Natural killer cell (primary cell): ENCODE results near the gene SPAG17. TPM values are rescaled to one million over a fixed set of nuclear protein-coding genes. Genes with fewer than 3 reads are reported as not detected.

Experiments
- ATAC-seq, 3 donors: fragments of 150-1000 bp in 2 of 3; fragments of 200-7000 bp in 1 of 3; cut with Tn5 transposase; 1 replicate in 1 of 3; 2 replicates in 2 of 3; pipeline ENCODE4 v1.10.0; 2021; ENCODE audit warnings: mild to moderate bottlenecking in 2 of 3, moderate library complexity in 2 of 3
- DNase-seq, 2 donors: peaks; one replicate each; pipeline versions ENCODE4 v3.0.0 to v3.0.0-alpha.2; 2013 to 2021; ENCODE audit warnings: mixed read lengths in 1 of 2
- H3K27ac ChIP-seq: one replicate; pipeline ENCODE4 v1.5.1; 2013; ENCODE audit warnings: mild to moderate bottlenecking, low read length
- H3K27me3 ChIP-seq: one replicate; pipeline ENCODE4 v1.6.1; 2013; ENCODE audit warnings: low read length; ENCODE audit not compliant: control insufficient read depth, insufficient read depth
- H3K36me3 ChIP-seq: one replicate; pipeline ENCODE4 v1.6.1; 2013; ENCODE audit warnings: low read length; ENCODE audit not compliant: control insufficient read depth, insufficient read depth
- H3K4me1 ChIP-seq: one replicate; pipeline ENCODE4 v1.6.1; 2013; ENCODE audit warnings: low read length; ENCODE audit not compliant: control insufficient read depth, insufficient read depth
- H3K4me3 ChIP-seq: one replicate; pipeline ENCODE4 v1.5.1; 2013; ENCODE audit warnings: low read length
- H3K9me3 ChIP-seq: one replicate; pipeline ENCODE4 v1.6.1; 2013; ENCODE audit warnings: low read length; ENCODE audit not compliant: control insufficient read depth, insufficient read depth
- H3K27ac Mint-ChIP-seq, 2 donors: one replicate each; pipeline ENCODE4 v1.8.0; 2022; ENCODE audit warnings: mild to moderate bottlenecking in 2 of 2, mixed read lengths in 2 of 2, moderate library complexity in 1 of 2
- H3K27me3 Mint-ChIP-seq, 2 donors: one replicate each; pipeline ENCODE4 v1.8.0; 2022; ENCODE audit warnings: low read depth in 2 of 2, mixed read lengths in 2 of 2
- H3K36me3 Mint-ChIP-seq: one replicate; pipeline ENCODE4 v1.8.0; 2022; ENCODE audit warnings: mixed read lengths
- H3K4me1 Mint-ChIP-seq, 2 donors: one replicate each; pipeline ENCODE4 v1.8.0; 2022; ENCODE audit warnings: mixed read lengths in 2 of 2
- H3K4me3 Mint-ChIP-seq: one replicate; pipeline ENCODE4 v1.8.0; 2022; ENCODE audit warnings: mild to moderate bottlenecking, moderate library complexity, mixed read lengths
- H3K9me3 Mint-ChIP-seq, 2 donors: one replicate each; pipeline ENCODE4 v1.8.0; 2022; ENCODE audit warnings: mixed read lengths in 2 of 2
- WGBS: methylation state at CpG from one replicate; pipeline ENCODE4 v1.1.7; 2013; ENCODE audit warnings: missing lambda C conversion rate; ENCODE audit not compliant: insufficient coverage; 5-methylcytosine and 5-hydroxymethylcytosine counted together
- intact Hi-C: fragments of 100-400 bp; cut with micrococcal nuclease; formaldehyde crosslinking; loops from one replicate; pipeline ENCODE4 v1.14.2; 2022
- total RNA-seq, 4 donors: library from RNA; stranded (reverse); fragments of 120-200 nt in 1 of 4; gene quantifications; one replicate each; pipeline versions ENCODE4 v1.2.3 to v1.2.4, GENCODE V29; 2013 to 2022
- TF ChIP-seq, protein P1 (sequence below): fragments of 200-600 bp; IDR thresholded peaks from one replicate; pipeline ENCODE4 v1.8.0; 2022; ENCODE audit warnings: antibody characterized with exemption

Gene SPAG17
- total RNA-seq, 3 donors from 2014 or later (not counting 1 experiment from before 2014, with no cell fraction given): not detected

DNA sequence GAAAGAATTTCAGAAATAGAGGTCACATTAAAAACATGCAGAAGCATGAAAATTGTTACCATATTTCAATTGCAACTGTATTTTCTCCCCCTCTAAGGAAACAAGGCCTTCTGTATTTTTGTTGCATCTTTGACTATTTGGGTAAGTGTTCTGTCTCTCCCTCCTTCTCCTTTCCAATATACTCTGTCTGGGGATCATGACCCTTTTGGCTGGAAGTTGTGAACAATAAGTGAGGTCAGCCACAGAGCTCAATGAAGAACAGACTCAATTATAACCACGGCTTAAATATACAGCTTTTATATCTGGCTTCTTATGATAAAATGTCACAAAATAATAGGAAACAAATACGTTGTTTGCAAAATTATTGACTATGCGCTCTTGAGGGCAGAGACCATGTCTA lies 47.1 kb downstream of the SPAG17 start:
- ATAC-seq (no peak), DNase-seq (no peak)
- H3K4me1 Mint-ChIP-seq: no peaks in the 10 kb centered on the region
- intact Hi-C loops: no loop called here
- TF ChIP-seq, protein P1, sequence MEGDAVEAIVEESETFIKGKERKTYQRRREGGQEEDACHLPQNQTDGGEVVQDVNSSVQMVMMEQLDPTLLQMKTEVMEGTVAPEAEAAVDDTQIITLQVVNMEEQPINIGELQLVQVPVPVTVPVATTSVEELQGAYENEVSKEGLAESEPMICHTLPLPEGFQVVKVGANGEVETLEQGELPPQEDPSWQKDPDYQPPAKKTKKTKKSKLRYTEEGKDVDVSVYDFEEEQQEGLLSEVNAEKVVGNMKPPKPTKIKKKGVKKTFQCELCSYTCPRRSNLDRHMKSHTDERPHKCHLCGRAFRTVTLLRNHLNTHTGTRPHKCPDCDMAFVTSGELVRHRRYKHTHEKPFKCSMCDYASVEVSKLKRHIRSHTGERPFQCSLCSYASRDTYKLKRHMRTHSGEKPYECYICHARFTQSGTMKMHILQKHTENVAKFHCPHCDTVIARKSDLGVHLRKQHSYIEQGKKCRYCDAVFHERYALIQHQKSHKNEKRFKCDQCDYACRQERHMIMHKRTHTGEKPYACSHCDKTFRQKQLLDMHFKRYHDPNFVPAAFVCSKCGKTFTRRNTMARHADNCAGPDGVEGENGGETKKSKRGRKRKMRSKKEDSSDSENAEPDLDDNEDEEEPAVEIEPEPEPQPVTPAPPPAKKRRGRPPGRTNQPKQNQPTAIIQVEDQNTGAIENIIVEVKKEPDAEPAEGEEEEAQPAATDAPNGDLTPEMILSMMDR: no peak
- no peaks in the 10 kb centered on the region for H3K36me3 Mint-ChIP-seq
- H3K9me3 ChIP-seq: no peaks in the 10 kb centered on the region
- H3K36me3 ChIP-seq: no peaks in the 10 kb centered on the region
- no peaks in the 10 kb centered on the region for H3K4me1 ChIP-seq
- WGBS: 100% methylated on average over 1 of the region's 3 CpGs
- H3K4me3 Mint-ChIP-seq: no peak overlapping the region
- H3K27me3 Mint-ChIP-seq: no peaks in the 10 kb centered on the region
- no peak overlapping the region for H3K4me3 ChIP-seq
- H3K27ac ChIP-seq: no peak overlapping the region
- H3K27ac Mint-ChIP-seq: no peak overlapping the region
- H3K27me3 ChIP-seq: no peaks in the 10 kb centered on the region
- H3K9me3 Mint-ChIP-seq: no peaks in the 10 kb centered on the region

DNA sequence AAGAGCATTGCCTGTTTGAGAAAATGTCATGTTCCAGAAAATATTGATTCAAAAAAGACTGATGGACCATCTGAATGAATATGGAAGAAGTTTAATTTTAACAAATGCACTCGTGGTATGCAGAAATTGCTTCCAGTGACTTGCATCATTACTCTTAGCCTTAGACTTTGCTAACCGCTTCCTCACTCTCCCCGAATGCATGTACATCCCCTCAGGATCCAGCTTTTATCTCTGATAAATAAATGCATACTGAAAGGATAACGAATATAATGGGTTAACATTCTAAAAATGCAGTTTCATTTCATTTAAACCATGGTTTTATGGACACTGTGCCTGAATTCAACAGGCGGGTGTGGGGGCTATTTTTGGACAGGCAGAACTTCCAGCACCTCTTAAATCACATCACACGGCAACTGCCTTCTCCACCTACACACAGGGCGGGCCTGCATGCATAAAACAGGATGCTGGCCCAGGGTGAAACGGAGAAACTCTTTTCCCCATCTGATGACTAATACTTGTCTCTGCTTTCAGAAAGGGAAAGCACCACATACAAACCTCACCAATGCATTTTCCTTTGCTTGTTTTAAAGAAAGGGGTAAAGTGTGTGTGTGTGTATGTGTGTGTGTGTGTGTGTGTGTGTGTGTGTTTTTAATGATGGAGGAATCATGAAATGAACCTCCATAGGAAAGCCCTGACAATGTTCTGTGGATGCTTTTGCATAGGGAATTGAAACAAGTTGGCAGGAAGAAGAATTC lies 48.7 kb downstream of the SPAG17 start:
- ATAC-seq: no peak
- Histone ChIP-seq H3K36me3 (no peaks in the 10 kb centered on the region), H3K9me3 (no peaks in the 10 kb centered on the region), H3K27ac (no peak overlapping the region), H3K4me3 (no peak overlapping the region), H3K27me3 (no peaks in the 10 kb centered on the region), H3K4me1 (no peaks in the 10 kb centered on the region)
- peaks cover under 1% of the 10 kb centered on the region in 2 donors for H3K9me3 Mint-ChIP-seq
- no peak for DNase-seq
- 23% methylated on average over 8 of the region's 8 CpGs for WGBS
- intact Hi-C loops: no loop called here
- no peaks in the 10 kb centered on the region for H3K4me1 Mint-ChIP-seq
- no peak overlapping the region for H3K27ac Mint-ChIP-seq
- no peak overlapping the region for H3K4me3 Mint-ChIP-seq
- H3K27me3 Mint-ChIP-seq: no peaks in the 10 kb centered on the region
- TF ChIP-seq, protein P1: no peak
- H3K36me3 Mint-ChIP-seq: no peaks in the 10 kb centered on the region

DNA sequence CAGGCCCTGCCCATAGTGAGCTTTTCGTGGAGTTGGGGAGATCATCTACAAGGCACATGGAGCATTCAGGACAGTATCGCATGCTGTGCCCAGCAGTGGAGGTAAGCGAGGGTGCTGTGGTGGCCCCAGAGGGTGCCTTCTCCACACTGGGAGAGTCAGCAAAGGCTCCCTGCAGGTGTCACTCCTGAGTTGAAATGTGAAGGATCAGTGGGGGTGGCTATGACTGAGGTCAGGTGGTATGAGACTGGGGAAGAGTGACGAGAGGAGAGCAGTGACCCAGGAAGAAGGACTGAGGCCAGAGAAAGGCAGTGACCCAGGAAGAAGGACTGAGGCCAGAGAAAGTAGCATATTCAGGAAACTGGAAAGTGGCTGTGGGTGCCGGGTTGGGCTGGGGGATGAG lies 53.0 kb downstream of the SPAG17 start:
- H3K4me3 ChIP-seq: no peak overlapping the region
- Mint-ChIP-seq H3K36me3 (no peaks in the 10 kb centered on the region), H3K27me3 (no peaks in the 10 kb centered on the region), H3K4me1 (no peaks in the 10 kb centered on the region), H3K27ac (no peak overlapping the region), H3K9me3 (peaks cover 8% of the 10 kb centered on the region in 2 donors), H3K4me3 (no peak overlapping the region)
- TF ChIP-seq, protein P1: no peak
- H3K4me1 ChIP-seq: no peaks in the 10 kb centered on the region
- H3K36me3 ChIP-seq: no peaks in the 10 kb centered on the region
- H3K27me3 ChIP-seq: no peaks in the 10 kb centered on the region
- H3K27ac ChIP-seq: no peak overlapping the region
- intact Hi-C loops: no loop called here
- no peak for ATAC-seq
- DNase-seq: no peak
- no peaks in the 10 kb centered on the region for H3K9me3 ChIP-seq
- WGBS: 89% methylated on average over 5 of the region's 5 CpGs

DNA sequence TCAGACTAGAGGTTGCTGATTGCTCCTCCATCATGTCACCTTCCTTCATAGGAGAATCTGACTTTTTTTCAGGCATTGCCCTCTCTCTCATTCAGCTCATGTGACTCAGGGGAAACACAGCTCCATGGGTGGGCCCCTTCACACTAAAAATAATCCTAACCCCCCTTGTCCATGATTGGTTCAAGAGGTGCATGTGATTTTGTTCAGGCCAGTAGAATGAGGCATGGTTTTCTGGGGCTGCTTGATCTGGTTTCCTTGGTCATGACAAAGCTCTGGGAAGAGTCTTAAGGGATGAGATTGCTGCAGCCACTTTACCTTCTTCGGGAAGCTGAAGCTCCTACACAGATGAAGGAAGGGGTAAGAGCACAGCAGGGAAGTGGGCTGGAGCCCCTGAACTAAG lies 56.3 kb downstream of the SPAG17 start:
- H3K27me3 ChIP-seq: no peaks in the 10 kb centered on the region
- H3K27ac Mint-ChIP-seq: no peak overlapping the region
- 94% methylated on average over 1 of the region's 1 CpG for WGBS
- no peak overlapping the region for H3K4me3 ChIP-seq
- H3K36me3 Mint-ChIP-seq: no peaks in the 10 kb centered on the region
- H3K9me3 Mint-ChIP-seq: peaks cover 9 to 10% of the 10 kb centered on the region in 2 donors
- TF ChIP-seq, protein P1: no peak
- no peak overlapping the region for H3K27ac ChIP-seq
- no peaks in the 10 kb centered on the region for H3K9me3 ChIP-seq
- no peaks in the 10 kb centered on the region for H3K4me1 Mint-ChIP-seq
- H3K4me1 ChIP-seq: no peaks in the 10 kb centered on the region
- DNase-seq (no peak), ATAC-seq (no peak)
- H3K4me3 Mint-ChIP-seq: no peak overlapping the region
- H3K27me3 Mint-ChIP-seq: no peaks in the 10 kb centered on the region
- no peaks in the 10 kb centered on the region for H3K36me3 ChIP-seq
- intact Hi-C loops: no loop called here
